ENCODE measurements around the gene SMARCA5.

SMARCA5 gene

GRCh38 chr4:143581331-143581946, 67.9 kb downstream of the SMARCA5 start:
- no peak for TF ChIP-seq CTCF (conservative IDR thresholded peaks at IDR 0.05; ENCODE audit: low read depth)
- H3K27ac ChIP-seq, result no peak overlapping the region
- no peak for DNase-seq (ENCODE audit: low spot score)
- ChIA-PET CTCF (no interaction called here), POLR2A (ENCODE audit: low non-redundant PET) (no interaction called here)

DNA sequence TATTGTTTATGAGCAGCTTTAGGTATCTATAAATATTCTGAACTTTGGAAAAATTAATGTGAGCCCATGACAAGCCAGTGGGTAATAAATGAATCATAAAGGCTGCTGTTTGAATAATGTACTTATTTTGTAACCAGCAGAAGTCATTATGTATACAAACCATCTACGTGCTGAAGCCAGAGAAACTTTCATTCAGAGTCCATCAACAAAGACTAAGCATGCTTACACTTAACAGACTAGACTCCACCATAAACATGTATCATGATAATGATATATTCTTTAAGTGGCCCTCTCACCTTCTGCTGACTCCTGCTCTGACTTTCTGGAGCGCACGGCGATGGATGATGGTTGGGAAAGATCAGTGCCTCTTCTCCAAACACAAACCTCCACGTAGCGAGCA, 72.0 kb downstream of the SMARCA5 start:
- TF ChIP-seq CTCF (conservative IDR thresholded peaks at IDR 0.05; ENCODE audit: low read depth), result no peak
- no peak for DNase-seq (ENCODE audit: low spot score)
- ChIA-PET POLR2A (ENCODE audit: low non-redundant PET) (no interaction called here), CTCF (no interaction called here)
- H3K27ac ChIP-seq, result no peak overlapping the region

- DNase-seq (ENCODE audit: low spot score), result no peak
- POLR2A ChIA-PET (ENCODE audit: low non-redundant PET), result no interaction called here
- H3K27ac ChIP-seq, result no peak overlapping the region
- CTCF ChIA-PET, result no interaction called here
- no peak for TF ChIP-seq CTCF (conservative IDR thresholded peaks at IDR 0.05; ENCODE audit: low read depth)
Observed at GRCh38 chr4:143586080-143586479, 72.6 kb downstream of the SMARCA5 start.

DNA sequence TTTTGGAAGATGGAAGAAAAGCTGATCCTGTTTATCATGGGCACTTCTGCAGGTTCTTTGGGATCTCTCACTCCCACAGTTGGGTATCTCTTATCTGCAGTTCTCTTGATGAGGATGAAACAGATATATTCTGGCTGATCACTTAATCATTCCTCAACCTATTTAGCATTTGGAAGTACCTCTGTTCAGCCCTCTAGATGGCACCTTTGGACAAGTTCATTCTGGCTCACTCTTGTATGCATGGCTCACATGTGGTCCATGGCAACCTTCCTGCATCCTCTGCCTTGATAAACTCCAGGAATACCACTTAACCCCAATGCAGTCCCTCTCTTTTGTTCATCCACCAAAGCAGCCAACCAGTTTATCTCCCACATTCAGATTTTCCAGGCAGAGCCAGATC, 74.2 kb downstream of the SMARCA5 start:
- ChIA-PET CTCF (no interaction called here), POLR2A (ENCODE audit: low non-redundant PET) (no interaction called here)
- no peak for DNase-seq (ENCODE audit: low spot score)

DNA sequence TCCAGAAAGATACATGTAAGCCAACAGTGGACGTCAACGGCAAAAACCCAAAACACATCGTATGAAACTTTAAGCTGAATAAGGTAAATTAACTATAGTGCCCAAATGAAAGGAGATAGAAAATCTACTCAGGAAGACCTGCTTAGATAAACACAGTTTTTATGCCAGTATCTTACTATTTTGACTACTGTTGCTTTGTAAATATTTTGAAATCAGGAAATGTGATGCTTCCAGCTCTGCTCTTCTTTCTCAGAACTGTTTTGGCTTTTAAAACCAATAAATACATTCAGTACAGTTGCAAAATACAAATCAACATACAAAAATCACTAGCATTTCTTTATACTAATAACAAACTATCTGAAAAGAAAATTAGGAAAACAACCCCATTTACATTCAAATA, 83.8 kb downstream of the SMARCA5 start:
- DNase-seq (ENCODE audit: low spot score), result no peak
- POLR2A ChIA-PET (ENCODE audit: low non-redundant PET), result no interaction called here
- CTCF ChIA-PET, result no interaction called here
- H3K27ac ChIP-seq, result no peak overlapping the region
- TF ChIP-seq CTCF (conservative IDR thresholded peaks at IDR 0.05; ENCODE audit: low read depth), result no peak

More for the DNA sequence above, 74.2 kb downstream of the SMARCA5 start:
- no peak for TF ChIP-seq CTCF (conservative IDR thresholded peaks at IDR 0.05; ENCODE audit: low read depth)
- no peak overlapping the region for H3K27ac ChIP-seq

- ChIA-PET POLR2A (ENCODE audit: low non-redundant PET) (no interaction called here), CTCF (no interaction called here)
- no peak overlapping the region for H3K27ac ChIP-seq
- DNase-seq (ENCODE audit: low spot score), result no peak
- no peak for TF ChIP-seq CTCF (conservative IDR thresholded peaks at IDR 0.05; ENCODE audit: low read depth)
Observed at GRCh38 chr4:143598816-143599215, 85.3 kb downstream of the SMARCA5 start.

DNA sequence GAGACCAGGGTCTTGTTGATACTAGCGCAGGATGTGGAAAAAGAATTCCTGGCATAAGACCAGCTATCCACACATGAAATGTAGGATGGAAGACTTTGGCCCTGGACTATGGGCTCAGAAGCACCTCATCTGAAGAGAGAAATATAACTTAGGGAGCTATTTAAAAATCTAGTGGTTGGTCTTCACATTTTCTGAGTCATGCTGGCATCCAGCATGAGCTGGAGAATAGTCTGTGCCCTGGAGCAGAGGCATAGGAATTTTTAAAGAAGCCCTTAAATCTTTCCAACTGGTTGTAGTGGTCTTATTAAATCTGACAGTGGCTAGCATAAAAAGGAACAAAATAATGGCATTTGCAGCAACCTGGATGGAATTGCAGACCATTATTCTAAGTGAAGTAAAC, 86.3 kb downstream of the SMARCA5 start:
- DNase-seq (ENCODE audit: low spot score), result no peak
- TF ChIP-seq CTCF (conservative IDR thresholded peaks at IDR 0.05; ENCODE audit: low read depth), result no peak
- ChIA-PET POLR2A (ENCODE audit: low non-redundant PET) (no interaction called here), CTCF (no interaction called here)
- no peak overlapping the region for H3K27ac ChIP-seq
